Urinary bladder (tissue), 4 donors: ENCODE data around the gene CD109. TPM values are rescaled to one million over a fixed set of nuclear protein-coding genes. Genes with fewer than 3 reads are reported as not detected.

Experiments used
- DNase-seq: peaks from one replicate; pipeline ENCODE4 v3.0.0-alpha.2; 2015; ENCODE audit errors: extremely low spot score
- H3K27ac ChIP-seq: one replicate; pipeline ENCODE4 v1.5.1; 2013; ENCODE audit warnings: low read depth, mild to moderate bottlenecking, moderate library complexity
- H3K36me3 ChIP-seq: one replicate; pipeline ENCODE4 v1.6.1; 2013; ENCODE audit warnings: mild to moderate bottlenecking, moderate library complexity; ENCODE audit not compliant: insufficient read depth
- H3K4me1 ChIP-seq: one replicate; pipeline ENCODE4 v1.6.1; 2013; ENCODE audit warnings: mild to moderate bottlenecking, moderate library complexity; ENCODE audit not compliant: insufficient read depth
- H3K4me3 ChIP-seq: one replicate; pipeline ENCODE4 v1.5.1; 2013; ENCODE audit warnings: low read depth, low read length
- WGBS: extraction: QIAGEN DNeasy Blood & Tissue Kit; methylation state at CpG from one replicate; pipeline ENCODE4 v1.1.7; 2013; 5-methylcytosine and 5-hydroxymethylcytosine counted together
- polyA plus RNA-seq: library from polyadenylated mRNA; stranded (reverse); fragments of 200-250 nt; gene quantifications from one replicate; pipeline ENCODE4 v1.2.3, GENCODE V29; 2013
- total RNA-seq: library from RNA; depleted of rRNA; stranded (reverse); fragments of >200 nt; gene quantifications from one replicate; pipeline ENCODE4 v1.2.3, GENCODE V29; 2014
- donor health status: healthy with polysubstance abuse.
- donor health status: healthy.

Gene CD109
- total and polyA plus RNA-seq, 2 donors, result 7.0 to 34.9 TPM

DNA sequence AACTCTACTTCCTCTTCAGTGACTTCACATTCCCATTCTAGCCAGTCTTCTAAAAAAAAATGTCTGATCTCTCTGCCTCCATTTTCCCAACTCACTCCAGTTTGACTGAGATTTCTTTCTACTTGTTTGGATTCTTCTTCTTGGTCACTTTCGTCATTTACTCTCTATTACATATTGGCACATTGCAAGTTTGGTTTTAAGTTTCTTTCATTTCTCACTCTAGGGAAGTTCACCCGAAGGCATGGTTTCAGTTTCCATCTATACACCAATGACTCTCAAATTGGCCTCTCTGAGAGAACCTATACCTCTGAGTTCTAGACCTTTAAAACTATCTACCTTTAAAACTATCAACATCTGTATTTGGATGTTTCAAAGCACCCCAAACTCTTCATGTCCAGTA lies 51.3 kb downstream of the CD109 start:
- no peaks in the 10 kb centered on the region for H3K36me3 ChIP-seq
- DNase-seq, result no peak
- H3K27ac ChIP-seq, result no peak overlapping the region
- H3K4me1 ChIP-seq, result no peaks in the 10 kb centered on the region
- no peak overlapping the region for H3K4me3 ChIP-seq
- 87% methylated on average over 2 of the region's 2 CpGs for WGBS

DNA sequence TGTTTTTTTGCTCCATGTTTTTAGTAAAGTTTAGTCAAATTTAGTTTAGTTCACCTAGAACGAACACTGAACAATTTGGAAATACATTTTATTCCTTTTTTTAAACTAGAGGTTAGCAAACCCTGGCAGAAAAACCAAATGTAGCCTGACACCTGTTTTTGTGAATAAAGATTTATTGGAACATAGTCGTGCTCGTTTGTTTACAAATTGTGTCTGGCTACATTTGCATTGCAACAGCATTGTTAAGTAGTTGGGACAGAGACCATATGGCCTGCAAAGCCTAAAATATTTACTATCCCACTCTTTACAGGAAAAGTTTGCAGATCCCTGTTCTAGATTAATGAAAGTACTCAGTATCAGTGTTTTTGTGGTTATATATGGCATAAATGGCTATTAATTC lies 56.9 kb downstream of the CD109 start:
- Histone ChIP-seq H3K4me1 (no peaks in the 10 kb centered on the region), H3K4me3 (no peak overlapping the region), H3K36me3 (no peaks in the 10 kb centered on the region), H3K27ac (no peak overlapping the region)
- no peak for DNase-seq
- 49% methylated on average over 3 of the region's 3 CpGs for WGBS

- Histone ChIP-seq H3K4me1 (no peaks in the 10 kb centered on the region), H3K4me3 (no peak overlapping the region), H3K27ac (no peak overlapping the region), H3K36me3 (no peaks in the 10 kb centered on the region)
- no peak for DNase-seq
- 83% methylated on average over 1 of the region's 1 CpG for WGBS
Observed at GRCh38 chr6:73766040-73766439, 70.0 kb downstream of the CD109 start.

DNA sequence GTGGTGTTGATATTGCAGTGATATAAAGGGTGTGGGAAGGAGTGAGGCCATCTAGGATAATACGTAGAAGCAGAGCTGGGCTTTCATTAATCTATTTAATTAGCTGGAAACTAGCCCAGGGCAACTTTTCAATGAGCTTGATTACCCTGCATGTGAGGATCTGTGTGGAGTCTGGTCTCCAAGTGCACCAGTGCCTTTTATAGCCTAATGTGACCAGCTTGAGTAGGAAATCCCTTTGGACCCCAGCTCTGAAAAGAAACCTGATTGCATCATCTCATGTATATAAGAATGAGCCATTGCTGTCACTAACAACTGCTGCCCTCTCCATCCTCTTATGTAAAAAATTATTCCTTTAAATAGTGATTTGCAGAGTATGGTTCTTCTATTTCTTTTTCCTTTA lies 72.6 kb downstream of the CD109 start:
- no peak for DNase-seq
- Histone ChIP-seq H3K27ac (no peak overlapping the region), H3K4me3 (no peak overlapping the region), H3K36me3 (no peaks in the 10 kb centered on the region), H3K4me1 (no peaks in the 10 kb centered on the region)
- 94% methylated on average over 1 of the region's 1 CpG for WGBS

DNA sequence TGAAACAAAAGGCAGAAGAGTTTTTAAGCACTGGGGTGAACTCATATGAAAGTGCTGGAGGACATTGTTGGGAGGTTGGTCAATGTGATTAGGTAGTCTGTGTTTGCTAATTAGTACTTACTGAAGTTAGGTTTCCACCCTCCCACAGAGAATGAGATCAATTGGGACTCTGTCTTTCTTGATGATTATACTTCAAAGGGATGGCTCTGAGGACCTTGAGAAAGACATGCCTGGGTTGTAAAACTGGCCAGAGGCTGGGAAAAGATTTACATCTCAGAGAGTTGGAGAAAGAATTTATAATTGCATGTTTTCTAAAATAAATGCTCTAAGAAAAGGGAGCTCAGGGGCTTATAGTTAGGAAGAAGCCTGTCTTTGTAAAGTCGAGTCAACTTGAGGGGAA lies 74.0 kb downstream of the CD109 start:
- H3K4me1 ChIP-seq, result no peaks in the 10 kb centered on the region
- no peak overlapping the region for H3K27ac ChIP-seq
- no peaks in the 10 kb centered on the region for H3K36me3 ChIP-seq
- no peak overlapping the region for H3K4me3 ChIP-seq
- WGBS, result 56% methylated on average over 1 of the region's 1 CpG
- no peak for DNase-seq

- 14% methylated on average over 1 of the region's 1 CpG for WGBS
- no peak overlapping the region for H3K27ac ChIP-seq
- no peaks in the 10 kb centered on the region for H3K36me3 ChIP-seq
- DNase-seq, result no peak
- H3K4me3 ChIP-seq, result no peak overlapping the region
- H3K4me1 ChIP-seq, result no peaks in the 10 kb centered on the region
Observed at GRCh38 chr6:73774311-73774774, 78.3 kb downstream of the CD109 start.

DNA sequence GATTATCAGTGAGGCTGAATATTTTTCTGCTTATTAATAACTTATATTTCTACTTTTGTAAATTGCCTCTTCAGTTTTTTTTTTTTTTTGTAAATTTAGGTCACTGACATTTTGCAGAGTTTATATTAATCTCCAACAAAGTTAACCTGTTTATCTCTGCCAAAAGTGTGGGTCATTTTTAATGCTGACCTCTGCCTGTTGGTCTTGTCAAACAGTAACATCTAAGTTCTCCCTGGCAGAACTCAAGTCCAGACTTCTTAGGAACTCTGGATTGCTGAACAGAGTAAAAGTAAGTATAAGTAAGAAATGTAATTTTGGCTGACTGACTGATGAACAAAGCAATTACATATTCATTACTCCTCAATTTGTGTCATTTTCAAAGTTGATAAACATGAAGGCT lies 83.9 kb downstream of the CD109 start:
- Histone ChIP-seq H3K27ac (no peak overlapping the region), H3K36me3 (no peaks in the 10 kb centered on the region), H3K4me1 (no peaks in the 10 kb centered on the region), H3K4me3 (no peak overlapping the region)
- DNase-seq, result no peak

DNA sequence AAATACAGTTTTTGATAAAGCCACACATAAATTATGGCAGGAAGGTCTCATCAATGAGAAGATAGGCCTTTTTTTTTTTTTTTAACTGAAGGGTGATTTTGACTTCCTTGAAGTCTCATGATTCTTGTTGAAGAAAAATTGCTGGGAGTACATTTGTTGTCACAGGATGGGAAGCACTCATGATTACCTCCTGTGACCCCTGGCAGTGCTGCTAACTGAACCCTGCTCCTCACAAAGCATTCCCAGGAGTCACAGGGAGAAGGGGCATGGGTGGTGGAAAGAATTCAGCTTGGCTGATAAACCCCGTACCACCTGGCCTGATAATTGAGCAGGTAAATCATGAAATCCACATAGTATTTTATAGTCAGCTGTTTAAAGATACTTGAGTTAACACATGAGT lies 86.9 kb downstream of the CD109 start:
- H3K27ac ChIP-seq, result no peak overlapping the region

DNA sequence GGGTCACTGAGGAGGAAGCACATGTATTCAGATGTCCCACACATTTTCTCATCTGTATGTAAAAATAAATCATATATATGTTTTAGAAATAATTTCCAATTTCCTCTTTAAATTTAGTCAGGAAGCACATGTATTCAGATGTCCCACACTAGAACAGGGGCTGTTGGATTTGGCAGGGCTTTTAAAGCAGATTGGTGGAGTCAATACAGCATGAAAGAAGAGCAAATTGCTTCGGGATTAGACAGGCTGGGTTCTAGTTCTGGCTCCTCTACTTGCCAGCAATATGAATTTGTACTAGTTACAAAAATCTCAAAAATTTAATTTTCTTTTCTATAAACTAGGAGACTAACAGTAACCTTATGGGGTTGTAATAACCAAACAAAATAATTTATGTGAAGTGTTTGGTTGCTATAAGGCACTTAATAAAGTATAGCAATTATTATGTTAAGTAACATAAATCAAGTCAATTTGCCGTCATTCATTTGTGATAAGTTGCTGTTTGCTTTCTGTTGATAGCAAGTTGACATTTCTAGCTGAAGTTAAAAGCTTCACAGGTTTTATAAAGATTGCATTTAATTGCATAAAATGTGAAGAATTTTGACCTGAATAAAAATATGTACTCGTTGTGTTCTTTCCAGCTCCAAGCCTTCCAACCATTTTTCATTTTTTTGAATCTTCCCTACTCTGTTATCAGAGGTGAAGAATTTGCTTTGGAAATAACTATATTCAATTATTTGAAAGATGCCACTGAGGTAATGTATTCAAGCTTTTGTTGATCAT lies 88.9 kb downstream of the CD109 start:
- Histone ChIP-seq H3K27ac (no peak overlapping the region), H3K4me3 (no peak overlapping the region), H3K36me3 (no peaks in the 10 kb centered on the region), H3K4me1 (no peaks in the 10 kb centered on the region)
- whole genome bisulfite sequencing, result 82% methylated on average over 3 of the region's 3 CpGs
- DNase-seq, result no peak

More for the DNA sequence above, 86.9 kb downstream of the CD109 start:
- Histone ChIP-seq H3K4me3 (no peak overlapping the region), H3K36me3 (no peaks in the 10 kb centered on the region), H3K4me1 (no peaks in the 10 kb centered on the region)
- 57% methylated on average over 1 of the region's 1 CpG for WGBS
- DNase-seq, result no peak

- Histone ChIP-seq H3K4me1 (no peaks in the 10 kb centered on the region), H3K27ac (no peak overlapping the region), H3K36me3 (no peaks in the 10 kb centered on the region), H3K4me3 (no peak overlapping the region)
- DNase-seq, result no peak
Observed at GRCh38 chr6:73790574-73790973, 94.6 kb downstream of the CD109 start.

GRCh38 chr6:73791336-73791735 lies 95.3 kb downstream of the CD109 start:
- DNase-seq, result no peak
- no peaks in the 10 kb centered on the region for H3K36me3 ChIP-seq
- 68% methylated on average over 6 of the region's 6 CpGs for WGBS

DNA sequence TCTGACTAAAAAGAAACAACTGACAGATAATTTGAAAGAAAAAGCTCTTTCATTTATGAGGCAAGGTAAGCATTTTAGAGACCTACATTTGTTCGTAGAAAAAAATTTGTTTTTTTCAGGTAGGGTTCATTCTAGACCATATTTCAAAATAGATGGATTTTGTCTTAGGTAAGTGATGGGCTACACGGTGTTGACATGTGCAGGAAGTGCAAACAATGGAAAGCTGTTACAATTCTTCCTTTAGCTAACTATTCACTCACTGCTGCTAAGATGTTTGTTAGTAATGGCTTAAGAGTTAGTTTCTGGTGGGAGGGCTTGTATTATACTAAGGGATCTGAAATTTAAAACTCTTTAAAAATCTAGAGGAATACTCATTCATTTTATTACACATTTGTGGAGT lies 96.7 kb downstream of the CD109 start:
- Histone ChIP-seq H3K4me1 (no peaks in the 10 kb centered on the region), H3K4me3 (no peak overlapping the region), H3K36me3 (no peaks in the 10 kb centered on the region), H3K27ac (no peak overlapping the region)
- WGBS, result 84% methylated on average over 2 of the region's 2 CpGs
- no peak for DNase-seq

More at GRCh38 chr6:73791336-73791735, 95.3 kb downstream of the CD109 start:
- Histone ChIP-seq H3K27ac (no peak overlapping the region), H3K4me1 (no peaks in the 10 kb centered on the region), H3K4me3 (no peak overlapping the region)

GRCh38 chr6:73796881-73797280 lies 100.9 kb downstream of the CD109 start:
- Histone ChIP-seq H3K4me3 (no peak overlapping the region), H3K36me3 (no peaks in the 10 kb centered on the region), H3K4me1 (peaks cover 1% of the 10 kb centered on the region), H3K27ac (no peak overlapping the region)
- no peak for DNase-seq
- 75% methylated on average over 4 of the region's 4 CpGs for WGBS

DNA sequence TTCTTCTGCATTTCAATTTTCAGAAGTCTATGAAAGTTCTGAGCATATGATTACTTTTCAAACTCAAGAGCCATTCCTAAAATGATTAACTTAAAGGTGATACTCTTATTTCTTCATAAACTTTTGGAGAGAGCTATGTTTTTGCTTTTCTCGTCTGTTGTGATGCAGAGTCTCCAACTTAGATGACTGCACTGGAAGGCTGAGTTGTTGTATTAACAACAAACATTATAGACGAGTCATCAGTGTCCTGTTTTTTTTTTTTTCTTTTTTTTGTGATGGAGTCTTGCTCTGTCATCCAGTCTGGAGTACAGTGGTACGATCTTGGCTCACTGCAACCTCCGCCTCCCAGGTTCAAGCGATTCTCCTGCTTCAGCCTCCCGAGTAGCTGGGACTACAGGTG lies 101.9 kb downstream of the CD109 start:
- H3K4me3 ChIP-seq, result no peak overlapping the region
- H3K4me1 ChIP-seq, result peaks cover 1% of the 10 kb centered on the region
- H3K36me3 ChIP-seq, result no peaks in the 10 kb centered on the region
- no peak for DNase-seq
- no peak overlapping the region for H3K27ac ChIP-seq
- WGBS, result 95% methylated on average over 6 of the region's 6 CpGs

GRCh38 chr6:73798592-73798991 lies 102.6 kb downstream of the CD109 start:
- 32% methylated on average over 2 of the region's 2 CpGs for WGBS
- H3K36me3 ChIP-seq, result no peaks in the 10 kb centered on the region
- H3K27ac ChIP-seq, result no peak overlapping the region

More at GRCh38 chr6:73798592-73798991, 102.6 kb downstream of the CD109 start:
- Histone ChIP-seq H3K4me1 (peaks cover 1% of the 10 kb centered on the region), H3K4me3 (no peak overlapping the region)
- no peak for DNase-seq
